ENCODE data around the gene STIM1.

The STIM1 gene

DNA sequence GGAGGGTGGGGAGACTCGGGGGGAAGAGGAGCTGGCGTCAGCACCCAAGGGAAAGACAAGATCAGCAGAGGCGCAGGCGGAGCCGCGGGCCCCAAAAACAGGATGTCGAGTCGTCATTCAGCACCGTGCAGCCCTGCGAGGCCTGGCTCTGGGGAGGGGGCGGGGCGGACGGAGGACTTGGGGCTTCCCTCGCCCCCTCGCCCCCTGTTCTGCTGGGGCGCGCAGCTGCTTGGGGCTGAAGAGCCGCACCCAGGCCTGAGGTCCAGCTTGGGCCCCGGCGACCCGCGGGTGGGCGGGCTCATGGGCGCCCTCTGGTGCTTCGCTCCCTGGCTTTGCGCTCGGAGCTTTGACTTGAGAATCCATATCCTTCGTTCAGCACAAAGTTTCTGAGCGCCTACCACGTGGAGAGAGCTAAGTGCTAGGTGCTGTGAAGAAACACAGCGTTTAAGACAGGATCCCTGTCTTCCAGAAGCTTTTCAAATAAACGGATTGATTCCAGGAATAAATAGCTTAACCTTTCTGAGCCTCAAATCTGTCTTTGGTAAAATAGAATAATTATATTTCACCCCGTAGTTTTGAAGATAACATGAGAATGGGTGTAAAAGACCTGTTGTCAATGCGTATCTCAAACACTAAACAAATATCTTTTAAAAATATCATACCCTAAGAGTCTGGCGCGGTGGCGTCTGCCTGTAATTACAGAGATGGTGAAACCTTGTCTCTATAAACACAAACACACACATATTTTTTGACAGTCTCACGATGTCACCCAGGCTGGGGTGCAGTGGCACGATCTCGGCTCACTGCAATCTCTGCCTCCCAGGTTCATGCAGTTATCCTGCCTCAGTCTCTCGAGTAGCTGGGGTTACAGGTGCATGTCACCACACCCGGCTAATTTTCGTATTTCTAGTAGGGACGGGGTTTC lies 13.8 kb upstream of the STIM1 start:
- TF ChIP-seq, protein P1, sequence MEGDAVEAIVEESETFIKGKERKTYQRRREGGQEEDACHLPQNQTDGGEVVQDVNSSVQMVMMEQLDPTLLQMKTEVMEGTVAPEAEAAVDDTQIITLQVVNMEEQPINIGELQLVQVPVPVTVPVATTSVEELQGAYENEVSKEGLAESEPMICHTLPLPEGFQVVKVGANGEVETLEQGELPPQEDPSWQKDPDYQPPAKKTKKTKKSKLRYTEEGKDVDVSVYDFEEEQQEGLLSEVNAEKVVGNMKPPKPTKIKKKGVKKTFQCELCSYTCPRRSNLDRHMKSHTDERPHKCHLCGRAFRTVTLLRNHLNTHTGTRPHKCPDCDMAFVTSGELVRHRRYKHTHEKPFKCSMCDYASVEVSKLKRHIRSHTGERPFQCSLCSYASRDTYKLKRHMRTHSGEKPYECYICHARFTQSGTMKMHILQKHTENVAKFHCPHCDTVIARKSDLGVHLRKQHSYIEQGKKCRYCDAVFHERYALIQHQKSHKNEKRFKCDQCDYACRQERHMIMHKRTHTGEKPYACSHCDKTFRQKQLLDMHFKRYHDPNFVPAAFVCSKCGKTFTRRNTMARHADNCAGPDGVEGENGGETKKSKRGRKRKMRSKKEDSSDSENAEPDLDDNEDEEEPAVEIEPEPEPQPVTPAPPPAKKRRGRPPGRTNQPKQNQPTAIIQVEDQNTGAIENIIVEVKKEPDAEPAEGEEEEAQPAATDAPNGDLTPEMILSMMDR (IDR thresholded peaks at IDR 0.05; ENCODE audit: insufficient read depth, low read length) = peak; percentile 69
- TF ChIP-seq GABPA (IDR thresholded peaks at IDR 0.05; ENCODE audit: low read depth) = no peak
- TF ChIP-seq POLR2AphosphoS5 (IDR thresholded peaks at IDR 0.05; ENCODE audit: low read depth) = peak; percentile 34; the same call in 1 of the 2 replicates
- TF ChIP-seq SPI1 (IDR thresholded peaks at IDR 0.05; ENCODE audit: borderline replicate concordance, low read depth) = peak; percentile 23; the same call in 1 of the 2 replicates
- TF ChIP-seq, protein P2, sequence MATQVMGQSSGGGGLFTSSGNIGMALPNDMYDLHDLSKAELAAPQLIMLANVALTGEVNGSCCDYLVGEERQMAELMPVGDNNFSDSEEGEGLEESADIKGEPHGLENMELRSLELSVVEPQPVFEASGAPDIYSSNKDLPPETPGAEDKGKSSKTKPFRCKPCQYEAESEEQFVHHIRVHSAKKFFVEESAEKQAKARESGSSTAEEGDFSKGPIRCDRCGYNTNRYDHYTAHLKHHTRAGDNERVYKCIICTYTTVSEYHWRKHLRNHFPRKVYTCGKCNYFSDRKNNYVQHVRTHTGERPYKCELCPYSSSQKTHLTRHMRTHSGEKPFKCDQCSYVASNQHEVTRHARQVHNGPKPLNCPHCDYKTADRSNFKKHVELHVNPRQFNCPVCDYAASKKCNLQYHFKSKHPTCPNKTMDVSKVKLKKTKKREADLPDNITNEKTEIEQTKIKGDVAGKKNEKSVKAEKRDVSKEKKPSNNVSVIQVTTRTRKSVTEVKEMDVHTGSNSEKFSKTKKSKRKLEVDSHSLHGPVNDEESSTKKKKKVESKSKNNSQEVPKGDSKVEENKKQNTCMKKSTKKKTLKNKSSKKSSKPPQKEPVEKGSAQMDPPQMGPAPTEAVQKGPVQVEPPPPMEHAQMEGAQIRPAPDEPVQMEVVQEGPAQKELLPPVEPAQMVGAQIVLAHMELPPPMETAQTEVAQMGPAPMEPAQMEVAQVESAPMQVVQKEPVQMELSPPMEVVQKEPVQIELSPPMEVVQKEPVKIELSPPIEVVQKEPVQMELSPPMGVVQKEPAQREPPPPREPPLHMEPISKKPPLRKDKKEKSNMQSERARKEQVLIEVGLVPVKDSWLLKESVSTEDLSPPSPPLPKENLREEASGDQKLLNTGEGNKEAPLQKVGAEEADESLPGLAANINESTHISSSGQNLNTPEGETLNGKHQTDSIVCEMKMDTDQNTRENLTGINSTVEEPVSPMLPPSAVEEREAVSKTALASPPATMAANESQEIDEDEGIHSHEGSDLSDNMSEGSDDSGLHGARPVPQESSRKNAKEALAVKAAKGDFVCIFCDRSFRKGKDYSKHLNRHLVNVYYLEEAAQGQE (IDR thresholded peaks at IDR 0.05; ENCODE audit: insufficient replicate concordance, low read depth) = peak; percentile 22
- Histone ChIP-seq H3K27ac (replicated peaks) (peak overlapping the region; percentile 93), H3K27me3 (ENCODE audit: insufficient read depth, poor library complexity, severe bottlenecking) (no peaks in the 10 kb centered on the region), H3K4me3 (replicated peaks; ENCODE audit: insufficient read depth, low read length) (peak overlapping the region; percentile 62)
- peak; percentile 75 to 91 for DNase-seq (ENCODE audit: low read depth in 1 of 2, low spot score in 1 of 2)

DNA sequence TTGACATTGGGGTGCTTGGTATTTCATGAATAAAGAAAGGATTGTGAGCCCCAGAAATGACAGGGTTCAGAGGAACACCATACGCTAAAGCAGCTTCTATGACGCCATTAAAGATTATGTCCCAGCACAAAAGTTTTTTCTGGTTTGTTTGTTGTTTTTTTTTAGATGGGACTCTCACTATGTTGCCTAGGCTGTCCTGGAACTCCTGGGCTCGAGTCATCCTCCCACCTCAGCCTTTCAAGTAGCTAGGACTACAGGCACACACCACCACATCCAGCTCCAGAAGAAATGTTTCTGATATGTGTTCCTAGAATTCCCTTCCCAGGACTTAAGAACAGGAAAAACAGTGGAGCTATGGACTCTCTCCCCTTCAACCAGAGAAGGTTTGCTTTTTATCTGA lies 12.1 kb upstream of the STIM1 start:
- Histone ChIP-seq H3K4me3 (replicated peaks; ENCODE audit: insufficient read depth, low read length) (no peak overlapping the region), H3K27ac (replicated peaks) (no peak overlapping the region), H3K27me3 (ENCODE audit: insufficient read depth, poor library complexity, severe bottlenecking) (no peaks in the 10 kb centered on the region)
- no peak for DNase-seq (ENCODE audit: low read depth in 1 of 2, low spot score in 1 of 2)
- TF ChIP-seq POLR2AphosphoS5 (IDR thresholded peaks at IDR 0.05; ENCODE audit: low read depth) (no peak), SPI1 (IDR thresholded peaks at IDR 0.05; ENCODE audit: borderline replicate concordance, low read depth) (no peak), GABPA (IDR thresholded peaks at IDR 0.05; ENCODE audit: low read depth) (no peak)
- TF ChIP-seq, protein P1 (IDR thresholded peaks at IDR 0.05; ENCODE audit: insufficient read depth, low read length) = no peak
- TF ChIP-seq, protein P2 (IDR thresholded peaks at IDR 0.05; ENCODE audit: insufficient replicate concordance, low read depth) = no peak

DNA sequence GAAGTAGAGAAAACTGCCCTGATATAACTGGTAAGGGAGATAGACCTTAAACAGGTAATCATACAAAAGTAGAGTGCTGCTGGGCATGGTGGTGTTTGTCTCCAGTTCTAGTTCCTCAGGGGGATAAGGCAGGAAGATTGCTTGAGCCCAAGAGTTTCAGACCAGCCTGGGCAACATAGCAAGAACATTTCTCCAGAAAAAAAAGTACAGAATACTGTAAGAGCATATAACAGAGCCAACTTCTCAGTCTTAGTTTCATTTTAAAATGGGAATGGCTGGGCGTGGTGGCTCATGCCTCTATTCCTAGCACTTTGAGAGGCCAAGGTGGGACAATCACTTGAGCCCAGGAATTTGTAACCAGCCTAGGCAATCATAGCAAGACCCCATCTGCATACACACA lies 10.2 kb upstream of the STIM1 start:
- DNase-seq (ENCODE audit: low read depth in 1 of 2, low spot score in 1 of 2) = no peak
- no peak for TF ChIP-seq POLR2AphosphoS5 (IDR thresholded peaks at IDR 0.05; ENCODE audit: low read depth)
- TF ChIP-seq GABPA (IDR thresholded peaks at IDR 0.05; ENCODE audit: low read depth) = no peak
- TF ChIP-seq, protein P1 (IDR thresholded peaks at IDR 0.05; ENCODE audit: insufficient read depth, low read length) = no peak
- no peak for TF ChIP-seq SPI1 (IDR thresholded peaks at IDR 0.05; ENCODE audit: borderline replicate concordance, low read depth)
- TF ChIP-seq, protein P2 (IDR thresholded peaks at IDR 0.05; ENCODE audit: insufficient replicate concordance, low read depth) = no peak
- no peaks in the 10 kb centered on the region for H3K27me3 ChIP-seq (ENCODE audit: insufficient read depth, poor library complexity, severe bottlenecking)
- H3K27ac ChIP-seq (replicated peaks) = no peak overlapping the region
- H3K4me3 ChIP-seq (replicated peaks; ENCODE audit: insufficient read depth, low read length) = no peak overlapping the region

Measured in HL-60 (cell line).